Prostate gland (tissue), 2 donors: ENCODE measurements around the gene FNDC3B. TPM values are rescaled to one million over a fixed set of nuclear protein-coding genes. Genes with fewer than 3 reads are reported as not detected.

ENCODE experiments used
- DNase-seq: peaks from one replicate; pipeline ENCODE4 v3.0.0-alpha.2; 2019; ENCODE audit warnings: low spot score
- H3K27ac ChIP-seq, 2 donors: fragments of 200-600 bp; sonication (generic); 2 replicates each; pipeline ENCODE4 v1.5.1; 2017 to 2019
- H3K27me3 ChIP-seq: fragments of 200-600 bp; sonication (generic); replicated peaks from 2 replicates; pipeline ENCODE4 v1.5.1; 2019; ENCODE audit not compliant: insufficient read depth
- H3K36me3 ChIP-seq, 2 donors: fragments of 200-600 bp; sonication (generic); 1 replicate in 1 of 2; 2 replicates in 1 of 2; pipeline versions ENCODE4 v1.5.1 to v1.8.1; 2017 to 2019
- H3K4me1 ChIP-seq: fragments of 200-600 bp; sonication (generic); replicated peaks from 2 replicates; pipeline ENCODE4 v1.5.1; 2019
- H3K4me3 ChIP-seq, 2 donors: fragments of 200-600 bp; sonication (generic); 2 replicates each; pipeline ENCODE4 v1.5.1; 2017 to 2019
- H3K9me3 ChIP-seq: fragments of 200-600 bp; sonication (generic); 2 replicates; pipeline ENCODE4 v1.5.1; 2017
- CTCF ChIP-seq, 4 experiments: fragments of 200-600 bp in 2 of 4; fragments of 450-650 bp in 2 of 4; sonication (generic) in 2 of 4; IDR thresholded peaks; 1 replicate in 3 of 4; 2 replicates in 1 of 4; pipeline ENCODE4 v1.5.1; 2016 to 2019; ENCODE audit warnings: antibody characterized with exemption in 4 of 4, mild to moderate bottlenecking in 2 of 4, moderate library complexity in 2 of 4
- POLR2A ChIP-seq: fragments of 450-650 bp; IDR thresholded peaks from one replicate; pipeline ENCODE4 v1.6.1; 2016; ENCODE audit warnings: antibody characterized with exemption, mild to moderate bottlenecking
- POLR2AphosphoS5 ChIP-seq: sonication (generic); formaldehyde crosslinking; IDR thresholded peaks from one replicate; pipeline ENCODE4 v1.6.1; 2017; ENCODE audit warnings: antibody characterized with exemption
- WGBS: methylation state at CpG from one replicate; pipeline ENCODE4 v1.1.5; 2018; 5-methylcytosine and 5-hydroxymethylcytosine counted together
- intact Hi-C: fragments of 100-400 bp; cut with DNase I; formaldehyde crosslinking; loops from one replicate; pipeline ENCODE4 v1.14.2; 2022
- total RNA-seq, 2 donors: library from RNA; depleted of rRNA; stranded (reverse); fragments of >200 nt; gene quantifications; one replicate each; pipeline ENCODE4 v1.1.0, GENCODE V29; 2016

FNDC3B gene
- total RNA-seq, 2 donors from 2014 or later: 35.9 to 62.4 TPM

GRCh38 chr3:172260381-172260780, 221.0 kb downstream of the FNDC3B start:
- WGBS: 98% methylated on average over 2 of the region's 2 CpGs
- Histone ChIP-seq H3K27ac (no peak overlapping the region), H3K9me3 (no peaks in the 10 kb centered on the region), H3K4me3 (no peak overlapping the region), H3K4me1 (no peaks in the 10 kb centered on the region), H3K27me3 (no peaks in the 10 kb centered on the region), H3K36me3 (no peaks in the 10 kb centered on the region)
- intact Hi-C loops: loop anchor here (5.0 kb wide), 1 partner anchor 118 kb away; no protein-coding TSS in a partner anchor
- TF ChIP-seq POLR2AphosphoS5: no peak
- no peak for TF ChIP-seq CTCF (IDR thresholded peaks at IDR 0.05)
- no peak for TF ChIP-seq POLR2A
- no peak for DNase-seq

DNA sequence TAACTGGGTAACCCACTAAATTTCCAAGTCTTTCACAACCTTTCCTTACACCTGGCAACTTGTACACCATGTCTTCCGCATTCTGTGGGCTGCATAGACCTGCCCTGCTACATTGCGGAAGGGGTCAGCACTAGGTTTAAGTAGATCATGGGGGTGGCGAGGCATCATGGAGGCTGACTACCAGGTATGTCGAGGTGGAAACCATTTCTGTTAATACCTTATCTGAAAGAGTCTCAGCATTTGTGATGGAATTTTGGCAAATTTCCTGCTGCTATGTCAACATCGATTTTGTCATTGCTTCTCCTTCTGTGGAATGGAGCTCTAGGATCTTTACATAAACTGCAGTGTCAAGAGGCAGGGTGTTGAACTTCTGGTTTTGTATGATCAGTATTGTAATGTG, 221.7 kb downstream of the FNDC3B start:
- no peaks in the 10 kb centered on the region for H3K9me3 ChIP-seq
- intact Hi-C loops: loop anchor here (5.0 kb wide), 1 partner anchor 119 kb away; no protein-coding TSS in a partner anchor
- H3K27me3 ChIP-seq: no peaks in the 10 kb centered on the region
- no peak for DNase-seq
- no peaks in the 10 kb centered on the region for H3K36me3 ChIP-seq
- TF ChIP-seq CTCF (IDR thresholded peaks at IDR 0.05): no peak
- no peak overlapping the region for H3K27ac ChIP-seq
- WGBS: 81% methylated on average over 5 of the region's 5 CpGs
- H3K4me3 ChIP-seq: no peak overlapping the region
- no peaks in the 10 kb centered on the region for H3K4me1 ChIP-seq

DNA sequence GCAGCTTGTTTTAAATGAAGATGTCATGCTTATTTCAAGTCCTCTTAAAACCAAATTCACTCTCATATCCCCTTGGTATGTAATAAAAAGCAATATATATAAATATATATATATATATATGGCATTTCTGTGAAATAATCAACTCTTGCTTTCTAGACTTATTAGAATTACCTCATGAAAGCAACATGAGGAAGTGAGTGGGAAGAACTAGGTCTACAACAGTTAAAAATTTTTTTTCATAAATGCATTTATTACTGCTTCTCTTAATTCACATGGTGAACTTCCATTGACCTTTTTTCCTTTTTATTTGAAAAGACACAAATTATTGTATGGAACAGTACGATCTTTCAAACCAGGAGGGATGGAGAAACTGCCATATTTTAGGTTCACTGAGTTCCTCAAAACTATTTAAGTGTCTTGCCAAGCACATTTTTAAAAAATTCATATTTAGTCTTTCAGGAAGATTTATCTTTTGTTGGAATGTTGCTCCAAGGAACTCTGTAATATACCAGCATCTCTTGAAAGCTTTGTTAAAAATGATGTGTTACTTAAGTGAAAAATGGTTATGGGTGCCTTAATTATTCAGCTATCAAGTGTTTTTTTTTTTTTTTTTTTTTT, 223.7 kb downstream of the FNDC3B start:
- Histone ChIP-seq H3K4me3 (no peak overlapping the region), H3K36me3 (no peaks in the 10 kb centered on the region), H3K27ac (no peak overlapping the region), H3K9me3 (no peaks in the 10 kb centered on the region), H3K4me1 (no peaks in the 10 kb centered on the region), H3K27me3 (no peaks in the 10 kb centered on the region)
- intact Hi-C loops: loop anchor here (5.0 kb wide), 1 partner anchor 121 kb away; no protein-coding TSS in a partner anchor
- TF ChIP-seq CTCF (IDR thresholded peaks at IDR 0.05) (no peak), POLR2AphosphoS5 (no peak), POLR2A (no peak)
- no peak for DNase-seq
- WGBS: 50% methylated on average over 1 of the region's 1 CpG

- Histone ChIP-seq H3K4me3 (no peak overlapping the region), H3K4me1 (no peaks in the 10 kb centered on the region), H3K27me3 (no peaks in the 10 kb centered on the region), H3K9me3 (no peaks in the 10 kb centered on the region), H3K36me3 (no peaks in the 10 kb centered on the region), H3K27ac (no peak overlapping the region)
- no peak for DNase-seq
- TF ChIP-seq CTCF (IDR thresholded peaks at IDR 0.05) (no peak), POLR2A (no peak), POLR2AphosphoS5 (no peak)
- WGBS: 98% methylated on average over 7 of the region's 7 CpGs
- intact Hi-C loops: loop anchor here (5.0 kb wide), 1 partner anchor 122 kb away; no protein-coding TSS in a partner anchor
Measured at GRCh38 chr3:172263781-172264486, 224.6 kb downstream of the FNDC3B start.

- no peak for DNase-seq
- intact Hi-C loops: no loop called here
- Histone ChIP-seq H3K36me3 (no peaks in the 10 kb centered on the region), H3K9me3 (no peaks in the 10 kb centered on the region), H3K4me1 (no peaks in the 10 kb centered on the region), H3K4me3 (no peak overlapping the region), H3K27me3 (no peaks in the 10 kb centered on the region), H3K27ac (no peak overlapping the region)
- 98% methylated on average over 3 of the region's 3 CpGs for WGBS
- TF ChIP-seq POLR2A (no peak), POLR2AphosphoS5 (no peak), CTCF (IDR thresholded peaks at IDR 0.05) (no peak)
Measured at GRCh38 chr3:172266103-172266502, 226.7 kb downstream of the FNDC3B start.
